ENCODE measurements around the gene KPNB1.

Gene KPNB1

DNA sequence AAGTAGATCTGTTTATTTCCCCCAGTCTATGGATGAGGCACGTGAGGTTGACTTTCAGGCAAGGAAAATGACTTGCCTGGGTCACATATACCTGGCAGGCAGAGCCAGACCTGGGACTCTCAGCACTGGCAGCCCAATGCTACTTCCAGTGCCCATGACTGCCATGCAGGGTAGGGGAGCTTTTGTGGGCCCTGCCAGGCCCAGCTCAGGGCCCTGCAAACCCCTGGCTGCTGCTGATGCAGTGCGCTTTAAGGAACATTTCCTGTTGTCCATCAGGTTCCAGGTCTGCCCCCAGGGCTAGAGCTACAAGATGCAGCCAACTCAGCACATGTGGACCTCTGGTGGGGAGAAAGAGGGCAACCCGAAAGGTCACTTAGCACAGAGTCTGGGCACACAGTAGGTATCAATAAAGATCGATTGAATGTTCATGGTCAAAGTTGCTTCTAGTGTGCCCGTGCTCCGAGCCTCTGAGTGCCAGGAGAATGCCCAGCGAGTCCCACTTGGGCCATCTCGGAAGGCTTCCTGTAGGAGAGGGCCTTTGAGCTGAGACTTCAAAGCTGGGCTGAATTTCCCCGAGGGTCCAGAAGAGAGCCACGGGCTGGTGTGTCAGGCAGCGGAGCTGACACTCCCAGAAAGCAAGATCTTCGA lies 82.8 kb downstream of the KPNB1 start:
- no peak for DNase-seq

DNA sequence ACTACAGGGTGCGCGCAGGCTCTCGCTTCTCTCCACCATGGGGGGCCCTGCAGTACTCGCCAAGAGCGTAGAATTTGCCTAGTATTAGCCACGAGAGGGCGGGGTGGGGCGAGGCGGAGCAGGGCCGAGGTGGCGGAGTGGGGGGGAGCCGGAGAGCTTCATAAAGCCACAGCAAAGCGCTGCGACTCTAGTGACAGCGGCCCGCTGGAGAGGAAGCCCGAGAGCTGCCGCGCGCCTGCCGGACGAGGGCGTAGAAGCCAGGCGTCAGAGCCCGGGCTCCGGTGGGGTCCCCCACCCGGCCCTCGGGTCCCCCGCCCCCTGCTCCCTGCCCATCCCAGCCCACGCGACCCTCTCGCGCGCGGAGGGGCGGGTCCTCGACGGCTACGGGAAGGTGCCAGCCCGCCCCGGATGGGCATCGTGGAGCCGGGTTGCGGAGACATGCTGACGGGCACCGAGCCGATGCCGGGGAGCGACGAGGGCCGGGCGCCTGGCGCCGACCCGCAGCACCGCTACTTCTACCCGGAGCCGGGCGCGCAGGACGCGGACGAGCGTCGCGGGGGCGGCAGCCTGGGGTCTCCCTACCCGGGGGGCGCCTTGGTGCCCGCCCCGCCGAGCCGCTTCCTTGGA lies 83.4 kb downstream of the KPNB1 start, which contains the start of gene TBX21:
Gene TBX21, plus strand, starts transcription at position 190 of the 627 bp plus-strand sequence. Its CDS starts 219 bp downstream, at position 409.
- peak; percentile 60 to 88 (median 78) for DNase-seq

DNA sequence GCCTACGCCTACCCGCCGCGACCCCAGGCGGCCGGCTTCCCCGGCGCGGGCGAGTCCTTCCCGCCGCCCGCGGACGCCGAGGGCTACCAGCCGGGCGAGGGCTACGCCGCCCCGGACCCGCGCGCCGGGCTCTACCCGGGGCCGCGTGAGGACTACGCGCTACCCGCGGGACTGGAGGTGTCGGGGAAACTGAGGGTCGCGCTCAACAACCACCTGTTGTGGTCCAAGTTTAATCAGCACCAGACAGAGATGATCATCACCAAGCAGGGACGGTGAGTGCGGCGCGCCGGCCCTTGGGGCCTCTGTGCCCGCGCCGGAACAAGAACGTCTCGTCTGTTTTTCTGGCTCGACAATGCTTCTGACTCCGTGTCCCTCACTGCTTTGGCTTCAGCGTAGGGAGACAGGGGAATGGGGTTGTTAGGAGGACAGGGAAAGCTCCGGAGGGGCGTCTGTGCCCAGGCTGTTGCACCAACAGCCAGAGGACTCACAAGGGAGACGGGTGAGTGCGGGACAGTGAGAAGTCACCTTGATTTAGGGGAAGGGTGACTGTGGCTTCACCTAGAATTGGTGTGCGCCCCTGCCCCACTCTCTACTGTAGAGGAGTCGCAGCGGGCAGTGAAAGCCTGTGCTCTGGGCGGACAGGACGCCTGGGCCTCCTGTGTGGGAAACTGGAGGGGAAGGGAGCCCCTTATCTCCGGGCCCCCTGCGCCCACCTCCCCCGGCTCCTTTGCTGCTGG lies 84.1 kb downstream of the KPNB1 start:
- DNase-seq, result peak in 2 of 4 experiments; percentile 11 to 29

DNA sequence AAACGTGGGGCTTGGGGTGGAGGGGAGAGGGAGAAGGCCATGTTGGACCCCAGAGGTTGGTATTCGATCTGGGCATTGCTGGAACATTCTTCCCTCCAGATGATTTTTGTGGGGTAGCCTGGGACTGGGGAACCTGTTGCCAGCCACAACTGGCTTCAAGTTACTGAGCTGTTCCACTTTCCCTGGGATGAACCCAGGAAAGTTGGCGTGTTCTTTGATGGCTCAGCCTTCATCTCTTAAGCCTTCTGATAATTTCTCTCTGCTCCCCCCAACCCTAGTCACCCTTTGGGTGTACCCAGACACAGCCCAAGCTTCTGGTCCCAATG lies 85.4 kb downstream of the KPNB1 start:
- no peak for DNase-seq

All from suppressor macrophage (primary cell).